ENCODE data around the gene CHD3.

Gene CHD3

DNA sequence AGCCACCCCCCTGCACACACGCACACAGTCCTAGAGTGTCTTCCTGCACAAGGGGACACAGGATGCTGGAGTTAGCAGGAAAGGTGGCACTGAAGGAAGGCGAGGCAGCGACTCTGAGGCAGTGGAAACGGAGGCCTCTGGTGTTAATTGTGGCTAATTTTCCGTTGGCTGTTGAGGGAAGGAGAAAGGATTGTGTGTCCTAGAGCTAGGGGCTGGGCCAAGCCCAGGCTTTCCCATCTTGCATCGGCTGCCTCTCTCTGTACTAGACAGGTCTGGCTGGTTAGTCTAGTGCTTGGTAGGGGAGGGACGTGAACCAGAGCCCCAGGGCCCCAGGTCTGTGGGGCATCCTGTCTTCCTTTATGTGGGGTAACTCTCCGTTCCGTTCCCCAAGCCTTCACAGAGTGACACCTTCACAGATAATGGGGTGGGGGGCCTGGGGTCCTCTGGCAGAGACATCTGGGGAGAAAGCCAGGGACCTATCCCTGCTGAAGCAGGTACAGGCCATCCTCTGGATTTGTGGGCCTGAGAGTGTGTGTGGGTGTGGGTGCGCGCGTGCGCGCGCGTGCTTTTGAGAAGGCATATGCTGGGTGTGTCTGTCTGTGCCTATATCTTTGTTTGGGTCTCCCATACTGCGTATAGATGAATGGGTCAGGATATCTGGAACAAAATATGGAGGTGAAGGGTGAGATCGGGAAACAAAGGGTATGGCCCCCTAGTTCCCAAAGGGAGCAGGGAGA lies at the start of gene CHD3:
TSS of gene CHD3 (plus strand) at position 606 of the 737 bp plus-strand sequence. CDS start 212 bp downstream, outside the sequence.
- DNase-seq = peak; percentile 22 to 73

DNA sequence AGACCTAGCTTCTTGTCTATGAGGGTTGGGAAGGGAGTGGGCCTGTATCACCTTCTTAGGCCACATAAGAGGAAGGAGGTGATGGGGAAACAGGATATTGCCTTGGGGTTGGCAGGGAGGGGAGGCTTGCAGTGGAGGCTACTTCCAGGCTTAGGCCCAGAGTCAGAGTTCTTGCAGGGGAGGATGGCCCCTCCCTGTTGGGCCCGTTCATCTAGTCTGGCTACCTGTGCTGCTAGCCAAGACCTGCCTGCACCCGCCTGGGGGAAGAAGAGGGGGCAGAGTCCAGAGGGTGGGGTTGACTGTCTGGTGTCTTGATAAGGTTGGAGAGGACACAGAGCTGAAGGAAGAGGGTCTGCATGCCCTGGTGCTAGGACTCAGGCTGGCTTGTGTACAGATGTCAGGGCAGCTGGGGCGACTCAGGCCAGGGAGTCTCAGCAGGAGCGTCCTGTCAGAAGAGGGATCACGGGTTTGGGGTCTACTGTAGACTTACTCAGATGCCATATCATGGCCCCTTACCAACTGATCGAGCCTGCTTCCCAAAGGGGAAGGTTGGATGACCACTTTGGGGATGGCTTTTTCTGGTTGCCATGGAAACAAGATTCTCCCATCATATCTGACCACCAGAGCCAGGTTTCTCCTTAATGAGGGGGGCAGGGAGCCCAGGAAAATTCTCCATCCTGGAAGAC lies 49.3 kb upstream of the CHD3 start:
- no peak for DNase-seq

DNA sequence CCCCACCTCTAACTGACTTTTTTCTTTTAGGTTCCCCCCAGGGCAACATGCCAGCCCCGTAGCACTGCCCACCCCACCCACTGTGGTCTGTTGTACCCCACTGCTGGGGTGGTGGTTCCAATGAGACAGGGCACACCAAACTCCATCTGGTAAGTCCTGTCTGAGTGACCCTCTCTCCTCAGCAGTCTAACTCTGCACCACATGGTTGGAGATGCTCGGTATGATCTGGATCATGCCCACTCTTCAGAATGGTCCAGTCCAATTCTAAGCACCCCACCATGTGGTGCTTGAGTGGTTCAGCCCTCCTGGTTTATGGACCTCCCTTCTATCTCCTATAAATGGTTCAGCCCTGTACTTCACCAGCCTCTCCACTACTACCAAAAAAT lies 48.7 kb upstream of the CHD3 start:
- no peak for DNase-seq

DNA sequence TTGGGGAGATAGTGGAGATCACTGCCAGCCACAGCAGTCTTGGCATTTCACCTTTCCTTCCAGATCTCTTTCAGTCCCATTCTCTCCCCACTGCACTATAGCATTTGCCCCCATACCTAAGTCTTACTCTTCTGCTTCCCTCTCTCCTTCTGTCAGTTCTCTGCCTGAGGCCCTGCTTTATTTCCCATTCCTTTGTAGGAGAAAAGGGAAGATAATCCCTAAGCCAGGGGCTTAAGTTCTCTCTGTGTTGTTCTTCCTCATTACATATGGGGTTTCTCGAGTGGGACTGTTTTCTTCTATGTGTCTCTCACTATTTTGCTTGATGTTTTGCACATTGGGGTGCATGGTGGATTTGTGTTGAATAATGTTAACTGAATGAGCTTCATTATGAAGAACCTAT lies 48.1 kb upstream of the CHD3 start:
- no peak for DNase-seq

DNA sequence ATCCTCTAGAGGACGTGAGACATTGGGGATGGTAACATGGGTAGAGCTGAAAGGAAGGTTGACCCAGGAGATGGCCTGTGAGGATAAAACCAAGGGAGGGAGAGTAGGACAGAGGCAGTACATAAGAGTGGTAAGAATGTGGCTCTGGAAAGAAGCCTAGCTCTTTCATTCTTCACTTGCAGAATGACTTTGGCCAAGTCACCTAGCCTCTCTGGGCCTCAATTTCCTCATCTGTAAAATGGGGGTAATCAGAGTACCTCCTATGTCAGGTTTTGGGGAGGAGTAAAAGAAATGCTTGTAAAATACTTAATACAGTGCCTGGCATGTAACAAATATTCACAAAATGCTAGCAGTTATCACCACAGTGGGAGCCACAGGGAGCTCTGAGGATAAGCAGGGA lies 47.7 kb upstream of the CHD3 start:
- DNase-seq = no peak

DNA sequence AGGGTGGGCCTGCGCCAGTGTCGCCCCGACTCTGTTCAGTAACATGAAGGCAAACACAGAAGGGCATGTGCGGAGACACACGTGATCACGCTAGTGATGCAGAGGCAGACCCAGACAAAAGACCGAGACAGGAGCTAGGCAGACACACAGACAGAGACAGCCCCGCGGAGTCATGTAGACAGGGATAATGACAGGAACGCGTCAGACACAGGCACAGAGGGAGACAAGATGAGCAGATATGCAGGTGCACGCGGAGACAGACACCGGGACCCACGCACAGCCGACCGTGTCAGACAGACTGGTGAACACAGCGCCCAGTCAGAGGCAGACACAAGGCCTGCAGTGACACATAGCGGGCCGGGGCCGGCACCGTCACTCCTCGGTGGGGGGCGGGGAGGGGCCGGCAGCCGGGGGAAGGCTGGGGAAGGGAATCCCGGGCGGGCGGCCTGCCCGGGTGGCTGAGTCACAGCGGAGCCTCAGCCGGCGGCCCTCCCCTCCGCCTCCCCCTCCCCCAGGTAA lies 47.1 kb upstream of the CHD3 start:
- peak; percentile 74 to 84 for DNase-seq

DNA sequence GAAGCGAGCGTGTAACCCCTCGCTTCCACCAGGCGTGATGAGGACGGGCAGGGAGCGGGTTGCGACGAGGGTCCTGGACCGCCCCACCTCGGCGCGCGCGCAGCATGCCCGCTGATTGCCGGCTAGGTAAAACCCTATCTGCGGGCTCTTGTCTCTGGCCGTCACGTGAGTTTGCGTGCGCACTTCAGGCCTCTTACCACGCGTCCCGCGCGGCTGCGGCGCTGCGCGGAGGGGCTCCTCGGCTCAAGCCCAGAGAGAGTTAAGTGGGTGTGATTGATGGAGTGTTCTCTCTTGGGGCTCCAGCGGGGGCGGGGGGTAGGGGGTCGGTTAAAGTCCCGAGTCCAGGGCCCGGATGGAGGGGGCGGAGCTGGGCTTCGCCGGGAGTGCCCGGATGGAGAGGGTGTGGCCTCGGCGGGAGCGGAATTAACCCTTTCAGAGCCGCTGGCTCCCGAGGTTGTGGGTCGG lies 46.6 kb upstream of the CHD3 start:
- DNase-seq = peak; percentile 88 to 91

DNA sequence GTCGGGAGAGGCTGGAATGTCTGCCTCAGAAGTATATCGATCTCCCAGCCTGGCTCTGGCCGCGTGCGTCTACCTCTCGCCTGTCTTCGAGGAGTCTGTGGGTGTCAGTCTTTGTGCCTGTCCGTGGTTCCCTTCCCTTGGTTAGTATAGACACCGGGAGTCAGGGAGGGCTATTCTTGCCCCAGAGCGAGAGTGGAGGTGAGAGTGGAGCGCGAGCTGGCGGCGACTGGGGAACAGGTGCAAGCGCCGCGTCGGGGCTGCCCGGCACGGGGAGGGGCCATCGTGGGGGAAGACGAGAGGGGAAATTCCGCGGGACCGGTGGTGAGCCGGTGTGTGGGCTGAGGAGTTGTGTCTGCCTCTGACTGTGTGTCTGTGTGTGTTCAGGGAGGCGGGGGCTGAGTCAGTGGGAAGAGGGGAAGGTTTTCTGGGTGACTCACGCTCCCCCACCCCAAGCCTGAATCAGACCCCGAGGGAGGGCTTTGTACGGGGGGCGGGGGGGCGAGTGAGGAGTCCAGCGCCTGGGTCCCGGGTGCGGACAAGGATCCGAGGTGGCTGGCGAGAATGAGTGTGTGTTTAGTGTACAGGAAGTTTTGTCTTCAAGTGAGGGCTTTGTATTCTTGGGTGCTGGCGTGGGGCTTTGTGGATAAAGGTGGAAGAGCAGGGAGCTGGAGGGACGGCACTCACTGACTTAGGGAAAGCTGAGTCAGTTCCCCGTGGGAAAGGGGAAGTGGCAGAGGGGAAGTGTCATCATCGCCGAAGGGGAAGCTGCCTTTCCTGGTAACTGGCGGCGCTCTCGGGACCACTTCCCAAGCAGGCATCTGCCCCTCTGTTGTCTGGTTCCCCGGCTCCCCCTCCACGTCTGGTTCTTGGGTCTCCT lies 46.0 kb upstream of the CHD3 start:
- peak; percentile 66 to 67 for DNase-seq

DNA sequence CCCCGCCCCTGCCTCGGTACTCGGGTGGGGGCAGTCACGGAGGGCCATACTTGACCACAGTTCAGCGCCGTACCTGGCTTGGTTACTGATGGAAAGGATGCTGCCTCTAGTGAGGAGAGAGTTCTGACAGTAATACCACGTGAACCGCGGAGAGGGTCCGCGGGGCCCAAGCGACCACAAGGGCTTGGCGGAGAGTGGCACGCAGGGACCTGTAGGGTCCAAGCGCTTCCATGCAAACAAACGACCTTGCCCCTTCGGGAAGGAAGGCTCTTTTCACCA lies 45.4 kb upstream of the CHD3 start:
- DNase-seq = no peak

DNA sequence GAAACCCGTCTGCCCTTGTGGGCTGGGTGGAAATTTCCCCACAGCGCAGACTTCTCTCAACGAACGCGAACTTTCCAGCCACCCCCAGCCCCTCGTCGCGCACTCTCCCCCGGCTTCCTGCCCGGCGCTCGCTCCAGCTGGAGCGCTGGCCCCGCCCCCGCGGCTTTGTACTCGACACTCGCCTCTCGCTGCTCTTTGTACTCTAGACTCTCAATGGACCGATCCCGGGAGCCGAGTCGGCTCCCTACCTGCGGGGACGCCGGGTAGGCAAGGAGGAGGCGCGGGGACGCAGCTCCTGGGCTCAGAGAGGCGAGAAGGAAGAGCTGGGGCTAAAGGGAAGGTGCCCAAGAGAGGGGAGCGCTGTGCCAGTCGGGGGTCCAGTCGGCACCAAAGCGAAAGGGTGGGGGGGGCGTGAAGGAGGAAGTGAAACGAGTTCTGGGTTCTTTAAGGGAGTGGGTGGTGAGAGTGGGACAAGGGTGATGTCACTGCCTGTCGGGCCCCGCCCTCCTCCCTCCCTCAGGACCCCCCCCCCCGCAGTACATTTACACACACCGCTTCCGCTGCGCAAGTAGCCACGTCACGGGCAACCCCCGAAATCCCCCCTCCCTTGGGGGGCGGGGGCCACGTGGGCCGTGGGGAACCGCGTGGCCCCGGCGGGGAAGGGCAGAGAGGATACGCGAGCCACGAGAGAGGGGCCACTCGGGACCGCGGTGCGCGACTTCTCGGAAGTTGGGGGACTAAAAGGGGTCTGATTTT lies 44.9 kb upstream of the CHD3 start:
- peak; percentile 86 for DNase-seq

DNA sequence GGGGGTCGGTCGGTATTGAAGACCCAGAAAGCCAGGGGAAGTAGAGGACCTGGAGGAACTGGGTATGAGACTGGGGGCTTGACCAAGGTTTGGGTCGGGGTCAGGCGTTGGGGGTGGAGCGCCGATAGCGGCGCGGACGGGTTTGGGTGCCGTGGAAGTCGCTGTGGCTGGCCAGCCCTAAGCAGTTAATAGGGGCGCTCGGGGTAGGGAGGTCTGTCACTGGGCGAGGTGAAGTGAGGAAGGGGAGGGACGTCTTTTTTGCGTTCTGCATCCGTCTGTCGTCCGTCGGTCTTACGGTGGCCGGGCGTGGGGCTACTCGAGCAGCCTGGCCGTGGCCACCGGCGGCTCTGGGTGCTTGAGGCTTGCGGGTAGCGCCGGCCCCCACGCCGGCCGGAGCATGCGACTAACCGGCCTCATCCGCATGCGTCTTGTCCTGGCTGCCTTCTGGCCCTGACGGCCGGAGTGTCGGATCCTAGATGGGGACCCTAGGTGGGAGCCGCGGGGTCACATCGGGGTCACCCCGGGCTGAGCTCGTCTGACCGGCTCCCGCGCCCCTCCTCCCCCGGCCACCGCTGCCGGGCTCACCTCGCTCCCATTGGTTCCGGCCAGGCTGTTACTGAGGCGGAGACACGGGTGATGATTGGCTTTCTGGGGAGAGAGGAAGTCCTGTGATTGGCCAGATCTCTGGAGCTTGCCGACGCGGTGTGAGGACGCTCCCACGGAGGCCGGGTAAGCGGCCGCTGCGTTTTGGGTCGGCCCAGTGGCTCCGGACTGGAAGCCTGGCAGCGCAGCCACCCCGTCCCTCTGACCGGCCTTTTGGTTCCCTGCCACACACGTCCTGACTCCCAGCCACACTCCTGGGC lies 44.1 kb upstream of the CHD3 start:
- DNase-seq = peak; percentile 95 to 98

DNA sequence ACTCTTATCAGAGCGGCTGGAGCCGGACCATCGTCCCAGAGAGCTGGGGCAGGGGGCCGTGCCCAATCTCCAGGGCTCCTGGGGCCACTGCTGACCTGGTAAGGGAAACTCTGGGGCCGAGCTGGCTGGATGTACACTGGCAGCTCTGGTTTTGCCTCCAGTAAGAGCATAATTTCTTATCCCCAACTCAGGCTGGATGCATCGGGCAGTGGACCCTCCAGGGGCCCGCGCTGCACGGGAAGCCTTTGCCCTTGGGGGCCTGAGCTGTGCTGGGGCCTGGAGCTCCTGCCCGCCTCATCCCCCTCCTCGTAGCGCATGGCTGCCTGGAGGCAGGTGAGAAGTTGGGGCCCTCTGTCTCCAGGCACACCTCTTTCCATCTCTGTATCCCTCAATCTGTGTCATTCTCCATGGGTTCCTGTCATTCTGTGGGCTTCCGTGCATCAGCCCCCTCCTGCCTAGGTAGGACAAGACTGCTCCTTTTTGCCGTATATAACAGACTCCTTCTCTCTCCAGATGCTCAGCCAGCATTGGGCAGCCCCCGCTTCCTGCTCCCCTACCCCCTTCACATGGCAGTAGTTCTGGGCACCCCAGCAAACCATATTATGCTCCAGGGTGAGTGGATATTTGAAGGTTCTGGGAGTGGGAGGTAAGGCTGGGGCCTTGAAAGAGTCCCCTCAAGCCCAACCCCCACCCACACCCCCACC lies 43.1 kb upstream of the CHD3 start:
- DNase-seq = no peak

DNA sequence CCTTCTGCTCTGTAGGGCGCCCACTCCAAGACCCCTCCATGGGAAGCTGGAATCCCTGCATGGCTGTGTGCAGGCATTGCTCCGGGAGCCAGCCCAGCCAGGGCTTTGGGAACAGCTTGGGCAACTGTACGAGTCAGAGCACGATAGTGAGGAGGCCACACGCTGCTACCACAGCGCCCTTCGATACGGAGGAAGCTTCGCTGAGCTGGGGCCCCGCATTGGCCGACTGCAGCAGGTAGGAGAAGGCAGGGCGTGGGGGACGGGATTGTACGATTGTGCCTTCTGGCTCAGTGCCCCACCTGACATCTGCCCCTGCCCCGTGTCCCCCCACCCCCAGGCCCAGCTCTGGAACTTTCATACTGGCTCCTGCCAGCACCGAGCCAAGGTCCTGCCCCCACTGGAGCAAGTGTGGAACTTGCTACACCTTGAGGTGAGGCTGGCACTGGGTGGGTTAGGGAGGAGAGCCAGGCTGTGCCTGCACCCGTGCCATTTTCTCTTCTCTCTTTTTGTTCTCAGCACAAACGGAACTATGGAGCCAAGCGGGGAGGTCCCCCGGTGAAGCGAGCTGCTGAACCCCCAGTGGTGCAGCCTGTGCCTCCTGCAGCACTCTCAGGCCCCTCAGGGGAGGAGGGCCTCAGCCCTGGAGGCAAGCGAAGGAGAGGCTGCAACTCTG lies 42.4 kb upstream of the CHD3 start:
- no peak for DNase-seq

DNA sequence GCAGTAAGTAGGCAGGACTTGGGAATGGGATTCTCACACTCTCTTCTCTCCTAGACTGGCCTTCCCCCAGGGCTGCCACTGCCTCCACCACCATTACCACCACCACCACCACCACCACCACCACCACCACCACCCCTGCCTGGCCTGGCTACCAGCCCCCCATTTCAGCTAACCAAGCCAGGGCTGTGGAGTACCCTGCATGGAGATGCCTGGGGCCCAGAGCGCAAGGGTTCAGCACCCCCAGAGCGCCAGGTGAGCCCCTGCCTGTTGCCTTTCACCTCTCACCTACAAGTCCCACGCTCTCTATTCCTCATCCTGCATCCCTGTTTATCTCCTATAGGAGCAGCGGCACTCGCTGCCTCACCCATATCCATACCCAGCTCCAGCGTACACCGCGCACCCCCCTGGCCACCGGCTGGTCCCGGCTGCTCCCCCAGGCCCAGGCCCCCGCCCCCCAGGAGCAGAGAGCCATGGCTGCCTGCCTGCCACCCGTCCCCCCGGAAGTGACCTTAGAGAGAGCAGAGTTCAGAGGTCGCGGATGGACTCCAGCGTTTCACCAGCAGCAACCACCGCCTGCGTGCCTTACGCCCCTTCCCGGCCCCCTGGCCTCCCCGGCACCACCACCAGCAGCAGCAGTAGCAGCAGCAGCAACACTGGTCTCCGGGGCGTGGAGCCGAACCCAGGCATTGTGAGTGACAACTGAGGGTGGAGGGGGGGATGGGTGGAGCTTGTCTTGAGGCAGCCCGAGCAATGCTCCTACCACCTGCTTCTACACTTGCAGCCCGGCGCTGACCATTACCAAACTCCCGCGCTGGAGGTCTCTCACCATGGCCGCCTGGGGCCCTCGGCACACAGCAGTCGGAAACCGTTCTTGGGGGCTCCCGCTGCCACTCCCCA lies 41.6 kb upstream of the CHD3 start:
- DNase-seq = no peak

DNA sequence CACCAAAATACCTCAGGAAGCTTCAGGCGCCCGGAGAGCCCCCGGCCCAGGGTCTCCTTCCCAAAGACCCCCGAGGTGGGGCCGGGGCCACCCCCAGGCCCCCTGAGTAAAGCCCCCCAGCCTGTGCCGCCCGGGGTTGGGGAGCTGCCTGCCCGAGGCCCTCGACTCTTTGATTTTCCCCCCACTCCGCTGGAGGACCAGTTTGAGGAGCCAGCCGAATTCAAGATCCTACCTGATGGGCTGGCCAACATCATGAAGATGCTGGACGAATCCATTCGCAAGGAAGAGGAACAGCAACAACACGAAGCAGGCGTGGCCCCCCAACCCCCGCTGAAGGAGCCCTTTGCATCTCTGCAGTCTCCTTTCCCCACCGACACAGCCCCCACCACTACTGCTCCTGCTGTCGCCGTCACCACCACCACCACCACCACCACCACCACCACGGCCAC lies 40.4 kb upstream of the CHD3 start:
- no peak for DNase-seq

DNA sequence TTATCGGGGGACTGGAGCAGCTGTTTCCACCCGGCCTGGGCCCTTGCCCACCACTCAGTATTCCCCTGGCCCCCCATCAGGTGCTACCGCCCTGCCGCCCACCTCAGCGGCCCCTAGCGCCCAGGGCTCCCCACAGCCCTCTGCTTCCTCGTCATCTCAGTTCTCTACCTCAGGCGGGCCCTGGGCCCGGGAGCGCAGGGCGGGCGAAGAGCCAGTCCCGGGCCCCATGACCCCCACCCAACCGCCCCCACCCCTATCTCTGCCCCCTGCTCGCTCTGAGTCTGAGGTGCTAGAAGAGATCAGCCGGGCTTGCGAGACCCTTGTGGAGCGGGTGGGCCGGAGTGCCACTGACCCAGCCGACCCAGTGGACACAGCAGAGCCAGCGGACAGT lies 39.9 kb upstream of the CHD3 start:
- no peak for DNase-seq

DNA sequence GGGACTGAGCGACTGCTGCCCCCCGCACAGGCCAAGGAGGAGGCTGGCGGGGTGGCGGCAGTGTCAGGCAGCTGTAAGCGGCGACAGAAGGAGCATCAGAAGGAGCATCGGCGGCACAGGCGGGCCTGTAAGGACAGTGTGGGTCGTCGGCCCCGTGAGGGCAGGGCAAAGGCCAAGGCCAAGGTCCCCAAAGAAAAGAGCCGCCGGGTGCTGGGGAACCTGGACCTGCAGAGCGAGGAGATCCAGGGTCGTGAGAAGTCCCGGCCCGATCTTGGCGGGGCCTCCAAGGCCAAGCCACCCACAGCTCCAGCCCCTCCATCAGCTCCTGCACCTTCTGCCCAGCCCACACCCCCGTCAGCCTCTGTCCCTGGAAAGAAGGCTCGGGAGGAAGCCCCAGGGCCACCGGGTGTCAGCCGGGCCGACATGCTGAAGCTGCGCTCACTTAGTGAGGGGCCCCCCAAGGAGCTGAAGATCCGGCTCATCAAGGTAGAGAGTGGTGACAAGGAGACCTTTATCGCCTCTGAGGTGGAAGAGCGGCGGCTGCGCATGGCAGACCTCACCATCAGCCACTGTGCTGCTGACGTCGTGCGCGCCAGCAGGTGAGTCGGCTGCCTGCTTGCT lies 39.3 kb upstream of the CHD3 start:
- no peak for DNase-seq

DNA sequence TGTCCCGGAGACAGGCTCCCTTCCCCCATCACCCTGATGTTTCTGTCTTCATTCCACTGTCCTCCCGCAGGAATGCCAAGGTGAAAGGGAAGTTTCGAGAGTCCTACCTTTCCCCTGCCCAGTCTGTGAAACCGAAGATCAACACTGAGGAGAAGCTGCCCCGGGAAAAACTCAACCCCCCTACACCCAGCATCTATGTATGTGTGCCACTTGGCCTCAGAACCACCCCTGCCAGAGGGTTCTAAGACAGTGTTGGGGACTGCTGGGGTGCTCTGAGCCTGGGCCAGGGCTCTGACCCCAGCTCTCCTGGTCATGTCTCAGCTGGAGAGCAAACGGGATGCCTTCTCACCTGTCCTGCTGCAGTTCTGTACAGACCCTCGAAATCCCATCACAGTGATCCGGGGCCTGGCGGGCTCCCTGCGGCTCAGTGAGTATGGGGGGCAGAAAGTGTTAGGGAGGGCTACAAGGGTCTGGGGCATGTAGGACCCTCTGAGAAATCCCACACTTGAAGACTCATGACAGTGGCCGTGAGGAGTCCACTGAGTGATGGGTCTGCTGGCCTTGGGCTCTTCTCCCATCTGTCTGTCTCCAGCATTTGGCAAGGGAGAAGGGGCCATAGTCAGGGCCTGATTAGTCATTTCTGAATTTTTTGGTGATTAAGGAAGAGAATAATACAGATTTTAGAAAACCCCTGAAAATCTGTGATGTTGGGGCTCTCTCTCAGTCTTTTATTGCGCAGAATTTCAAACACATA lies 38.7 kb upstream of the CHD3 start:
- DNase-seq = no peak
